Loucy (cell line): ENCODE results near the gene CPSF7.

Source experiments
- CTCF ChIP-seq: fragments of 200-600 bp; sonication (generic); conservative IDR thresholded peaks from 2 replicates; pipeline ENCODE4 v1.5.1; 2014; ENCODE audit warnings: mild to moderate bottlenecking, antibody characterized with exemption, low read length
- EZH2phosphoT487 ChIP-seq: fragments of 200-600 bp; IDR thresholded peaks from 2 replicates; pipeline ENCODE4 v1.6.1; 2018; ENCODE audit warnings: antibody characterized with exemption, mild to moderate bottlenecking, moderate library complexity, borderline replicate concordance

- TF ChIP-seq CTCF (no peak), EZH2phosphoT487 (no peak)
Measured at GRCh38 chr11:61460986-61461385, 31.2 kb upstream of the CPSF7 start.
